IPS DF 6.9 (cell line): ENCODE results near the gene KNDC1.

Experiments used
- DNase-seq: peaks from one replicate; pipeline ENCODE4 v3.0.0-alpha.2; 2013; ENCODE audit warnings: low read depth, low spot score
- H3K27ac ChIP-seq: one replicate; pipeline ENCODE4 v1.5.1; 2013; ENCODE audit warnings: low read length, control low read depth
- H3K27me3 ChIP-seq: 2 replicates; pipeline ENCODE4 v1.6.1; 2013; ENCODE audit warnings: mild to moderate bottlenecking, low read length; ENCODE audit not compliant: control insufficient read depth, insufficient read depth
- H3K36me3 ChIP-seq: 2 replicates; pipeline ENCODE4 v1.6.1; 2013; ENCODE audit warnings: low read length; ENCODE audit not compliant: control insufficient read depth, insufficient read depth
- H3K4me1 ChIP-seq: 2 replicates; pipeline ENCODE4 v1.6.1; 2013; ENCODE audit warnings: low read length; ENCODE audit not compliant: control insufficient read depth, insufficient read depth
- H3K4me3 ChIP-seq: 2 replicates; pipeline ENCODE4 v1.5.1; 2013; ENCODE audit warnings: mild to moderate bottlenecking, low read length
- H3K9me3 ChIP-seq: 2 replicates; pipeline ENCODE4 v1.6.1; 2013; ENCODE audit warnings: low read length, inconsistent platforms; ENCODE audit not compliant: control insufficient read depth, insufficient read depth
- WGBS: extraction: QIAGEN DNeasy Blood & Tissue Kit; methylation state at CpG from one replicate; pipeline ENCODE4 v1.1.7; 2013; ENCODE audit warnings: mixed read lengths, missing lambda C conversion rate; ENCODE audit not compliant: insufficient read length, insufficient coverage; 5-methylcytosine and 5-hydroxymethylcytosine counted together

KNDC1 gene

DNA sequence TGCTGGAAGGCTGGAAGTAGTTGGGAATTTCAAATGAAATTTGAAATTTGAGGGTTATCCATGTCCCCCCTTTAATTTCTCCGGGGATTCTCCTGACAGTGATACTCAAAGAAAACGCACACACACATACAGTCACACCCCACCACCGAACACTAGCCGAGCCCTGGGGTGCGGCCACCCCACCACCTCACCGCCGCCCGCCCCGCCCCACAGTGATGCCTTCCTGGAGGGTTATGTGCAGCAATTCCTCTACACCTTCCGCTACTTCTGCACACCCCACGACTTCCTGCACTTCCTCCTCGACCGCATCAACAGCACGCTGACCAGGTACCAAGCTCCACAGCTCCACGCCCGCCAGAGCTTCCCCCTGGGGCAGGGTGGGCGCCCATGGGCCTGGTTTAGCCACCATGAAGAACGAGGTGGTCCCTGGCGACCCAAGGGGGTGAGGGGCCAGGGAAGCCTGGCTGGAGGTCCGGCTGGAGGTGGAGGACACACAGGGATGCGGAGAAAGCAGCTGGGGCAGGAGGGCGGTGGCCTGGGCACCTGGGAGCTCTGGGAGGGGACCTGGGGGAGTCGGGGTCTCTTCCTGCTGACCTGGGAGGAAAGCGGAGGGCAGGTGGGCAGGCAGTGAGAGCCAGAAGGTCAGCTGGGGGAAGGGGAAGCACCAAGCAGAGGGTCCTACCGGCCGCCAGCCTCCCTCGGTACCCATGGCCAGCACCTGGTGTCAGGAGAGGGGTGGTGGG, 50.5 kb downstream of the KNDC1 start:
- DNase-seq, result no peak
- WGBS, result no CpG with 5 or more reads among the region's 27 CpGs

DNA sequence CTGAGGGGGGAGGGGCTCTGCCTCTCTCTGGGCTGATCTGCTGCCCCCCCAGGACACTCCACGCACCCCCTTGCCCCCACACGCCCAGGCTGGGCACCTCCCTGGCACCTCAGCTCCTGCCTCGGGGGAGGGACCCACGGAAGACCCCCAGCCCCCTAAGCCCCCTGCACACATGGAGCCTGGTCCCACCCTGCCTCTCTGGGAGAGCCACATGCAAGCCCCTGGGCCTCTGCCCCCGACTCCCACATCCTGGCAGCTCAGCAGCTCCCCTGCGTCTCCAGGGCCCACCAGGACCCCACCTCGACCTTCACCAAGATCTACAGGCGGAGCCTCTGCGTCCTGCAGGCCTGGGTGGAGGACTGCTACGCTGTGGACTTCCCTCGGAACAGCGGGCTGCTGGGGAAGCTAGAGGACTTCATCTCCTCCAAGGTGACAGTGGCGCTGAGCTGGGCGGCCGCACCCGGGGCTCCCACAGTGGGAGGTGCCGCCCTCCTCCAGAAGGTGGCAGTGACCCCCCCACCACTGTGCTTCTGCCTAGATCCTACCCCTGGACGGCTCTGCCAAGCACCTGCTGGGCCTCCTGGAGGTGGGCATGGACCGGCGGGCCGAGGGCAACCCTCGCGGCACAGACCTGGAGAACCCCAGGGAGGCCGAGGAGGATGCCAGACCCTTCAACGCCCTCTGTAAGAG, 51.3 kb downstream of the KNDC1 start:
- H3K4me3 ChIP-seq, result no peak overlapping the region
- no peak for DNase-seq
- H3K9me3 ChIP-seq, result no peaks in the 10 kb centered on the region
- no peaks in the 10 kb centered on the region for H3K27me3 ChIP-seq
- no peak overlapping the region for H3K27ac ChIP-seq
- no peaks in the 10 kb centered on the region for H3K4me1 ChIP-seq
- no CpG with 5 or more reads among the region's 25 CpGs for WGBS
- H3K36me3 ChIP-seq, result no peaks in the 10 kb centered on the region

More for the DNA sequence above, 50.5 kb downstream of the KNDC1 start:
- H3K4me3 ChIP-seq, result no peak overlapping the region
- H3K4me1 ChIP-seq, result no peaks in the 10 kb centered on the region
- H3K36me3 ChIP-seq, result no peaks in the 10 kb centered on the region
- H3K27me3 ChIP-seq, result no peaks in the 10 kb centered on the region
- no peak overlapping the region for H3K27ac ChIP-seq
- H3K9me3 ChIP-seq, result no peaks in the 10 kb centered on the region

DNA sequence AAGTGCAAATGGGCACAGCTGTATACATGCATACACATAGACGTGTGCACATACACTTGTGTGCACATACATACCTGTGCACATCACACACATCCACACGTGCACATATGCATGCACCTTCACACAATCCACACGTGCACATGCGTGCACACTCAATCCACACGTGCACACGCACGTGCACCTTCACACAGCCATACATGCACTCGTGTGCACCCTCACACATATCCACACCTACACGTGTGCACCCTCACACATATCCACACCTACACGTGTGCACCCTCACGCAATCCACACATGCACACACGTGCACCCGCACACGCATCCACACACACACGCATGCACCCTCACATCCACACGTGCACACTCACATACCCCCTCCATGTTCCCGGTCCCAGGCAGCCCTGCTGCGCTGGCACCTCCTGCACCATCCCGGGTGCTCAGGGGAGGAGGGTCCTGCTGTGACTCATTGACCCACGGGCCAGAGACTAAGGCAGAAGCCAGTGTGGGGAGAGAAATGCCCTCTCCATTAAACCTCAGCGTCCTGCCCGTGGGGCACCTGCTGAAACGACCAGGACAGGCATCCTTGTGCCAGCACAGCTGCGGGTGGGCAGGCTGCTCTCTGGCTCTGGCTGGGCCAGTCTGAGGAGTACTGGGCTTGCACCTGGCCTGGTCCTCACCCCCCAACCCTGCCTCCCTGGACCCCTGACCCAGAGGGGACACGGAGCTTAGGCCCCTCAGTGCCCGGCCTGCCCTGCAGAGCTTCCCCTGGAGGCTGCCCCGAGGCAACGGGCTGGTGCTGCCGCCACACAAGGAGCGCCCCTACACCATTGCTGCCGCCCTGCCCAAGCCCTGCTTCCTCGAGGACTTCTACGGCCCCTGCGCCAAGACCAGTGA, 52.2 kb downstream of the KNDC1 start:
- no peaks in the 10 kb centered on the region for H3K4me1 ChIP-seq
- no peak overlapping the region for H3K4me3 ChIP-seq
- no peaks in the 10 kb centered on the region for H3K27me3 ChIP-seq
- H3K36me3 ChIP-seq, result no peaks in the 10 kb centered on the region
- no CpG with 5 or more reads among the region's 34 CpGs for WGBS
- no peaks in the 10 kb centered on the region for H3K9me3 ChIP-seq
- DNase-seq, result no peak
- H3K27ac ChIP-seq, result no peak overlapping the region

DNA sequence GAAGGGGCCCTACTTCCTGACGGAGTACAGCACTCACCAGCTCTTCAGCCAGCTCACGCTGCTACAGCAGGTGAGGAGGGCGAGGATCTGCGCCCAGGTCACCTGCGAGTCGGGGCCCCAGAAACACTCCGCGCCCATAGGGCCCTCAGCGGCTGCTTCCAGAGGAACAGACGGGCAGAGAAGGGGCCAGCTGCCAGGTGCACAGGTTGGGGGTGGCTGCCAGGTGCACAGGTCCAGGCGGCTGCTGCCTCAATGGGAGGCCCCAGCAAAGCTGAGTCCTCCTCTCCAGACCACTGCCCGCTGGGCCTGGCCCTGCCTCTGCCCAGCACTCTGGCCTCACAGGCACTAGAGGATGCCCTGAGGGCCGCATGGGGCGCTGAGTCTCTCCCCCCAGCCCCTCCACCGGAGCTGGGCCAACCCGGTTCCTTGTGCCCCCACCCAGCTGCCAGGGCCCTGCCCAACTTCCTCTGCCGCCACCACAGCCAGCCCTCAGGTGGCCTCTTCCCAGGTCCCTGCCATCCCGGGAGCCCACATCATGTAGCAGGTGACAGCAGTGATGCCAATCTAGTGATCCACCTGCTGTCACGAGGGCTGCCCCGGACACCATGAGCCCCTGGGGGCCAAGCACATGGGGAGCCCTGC, 53.0 kb downstream of the KNDC1 start:
- DNase-seq, result no peak
- Histone ChIP-seq H3K4me3 (no peak overlapping the region), H3K36me3 (no peaks in the 10 kb centered on the region), H3K4me1 (no peaks in the 10 kb centered on the region), H3K27ac (no peak overlapping the region), H3K9me3 (no peaks in the 10 kb centered on the region), H3K27me3 (no peaks in the 10 kb centered on the region)
- WGBS, result no CpG with 5 or more reads among the region's 20 CpGs

DNA sequence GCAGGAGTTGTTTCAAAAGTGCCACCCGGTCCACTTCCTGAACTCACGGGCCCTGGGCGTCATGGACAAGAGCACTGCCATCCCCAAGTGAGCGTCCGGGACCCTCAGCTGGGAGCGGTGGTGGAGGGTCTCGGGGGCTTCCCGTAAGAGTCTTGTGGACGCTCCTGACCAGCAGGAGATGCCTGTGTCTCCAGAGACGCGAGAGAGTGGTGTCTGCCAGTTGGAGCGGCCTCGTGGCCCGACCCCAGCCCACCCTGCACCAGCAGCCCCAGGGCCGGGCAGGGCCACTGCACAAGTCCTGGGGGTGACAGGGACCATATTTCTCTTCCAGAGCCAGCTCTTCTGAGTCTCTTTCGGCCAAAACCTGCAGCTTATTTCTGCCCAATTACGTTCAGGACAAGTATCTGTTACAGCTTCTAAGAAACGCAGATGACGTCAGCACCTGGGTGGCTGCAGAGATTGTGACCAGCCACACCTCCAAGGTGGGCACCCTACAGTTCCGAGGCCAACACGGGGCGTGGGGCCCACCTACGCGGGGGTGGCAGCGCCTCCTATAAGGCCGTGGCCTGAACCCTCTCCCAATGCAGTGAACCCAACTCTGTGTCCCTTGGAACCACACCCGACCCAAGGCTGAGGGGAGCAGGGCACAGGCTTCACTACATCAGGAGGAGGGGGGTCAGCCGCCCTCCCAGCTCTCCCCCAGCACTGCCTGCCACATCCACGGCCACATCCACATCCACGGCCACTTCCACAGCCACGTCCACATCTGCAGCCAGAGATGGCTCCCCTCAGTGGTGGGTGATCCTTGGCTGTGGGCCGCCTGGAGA, 53.8 kb downstream of the KNDC1 start:
- Histone ChIP-seq H3K27me3 (no peaks in the 10 kb centered on the region), H3K4me1 (no peaks in the 10 kb centered on the region), H3K9me3 (no peaks in the 10 kb centered on the region), H3K36me3 (no peaks in the 10 kb centered on the region), H3K27ac (no peak overlapping the region), H3K4me3 (no peak overlapping the region)
- no peak for DNase-seq
- WGBS, result no CpG with 5 or more reads among the region's 32 CpGs

DNA sequence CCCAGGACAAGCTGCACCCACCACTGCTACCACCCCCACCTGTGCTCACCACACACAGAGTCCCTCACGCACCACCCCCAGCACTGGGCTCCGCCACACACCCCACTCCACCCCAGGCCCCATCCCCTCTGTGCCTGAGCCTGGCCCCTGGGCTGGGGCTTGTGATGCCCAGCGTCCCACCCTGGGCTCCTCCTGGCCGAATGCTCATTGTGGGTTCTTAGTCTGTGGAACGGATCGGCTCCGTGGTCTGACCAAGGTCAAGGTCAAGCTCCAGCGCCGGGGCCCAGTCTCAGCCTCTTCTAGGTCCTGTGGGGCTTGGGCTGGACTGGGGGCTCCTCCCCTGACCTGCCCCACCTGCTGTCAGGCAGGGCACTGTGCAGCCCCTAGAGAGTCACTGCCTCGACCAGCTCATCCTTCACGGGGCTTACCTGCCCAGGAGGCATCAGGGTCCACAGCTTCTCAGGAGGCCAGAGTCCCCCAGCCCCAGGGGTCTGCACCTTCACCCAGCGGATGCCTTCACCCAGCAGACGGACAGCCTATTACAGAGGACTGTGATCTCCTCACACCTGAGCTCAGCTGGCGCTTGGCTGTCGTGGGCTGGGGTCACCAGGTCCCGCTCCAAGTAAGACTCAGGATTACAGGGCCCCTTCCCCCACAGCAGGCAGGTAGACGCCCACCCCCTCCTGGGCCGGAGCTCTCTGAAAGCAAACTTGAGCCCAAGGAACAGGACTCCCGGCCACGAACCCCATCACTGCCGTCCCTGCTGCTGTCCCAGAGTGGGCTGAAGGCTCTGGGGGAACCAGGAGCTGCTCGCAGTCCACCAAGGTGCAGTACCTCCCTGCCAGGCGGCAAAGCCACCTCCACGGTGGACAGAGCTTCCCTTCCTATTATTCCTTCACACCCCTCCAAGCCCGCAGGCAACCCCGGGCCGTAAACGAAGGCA, 54.7 kb downstream of the KNDC1 start:
- no peak overlapping the region for H3K27ac ChIP-seq
- no CpG with 5 or more reads among the region's 28 CpGs for WGBS
- H3K4me3 ChIP-seq, result no peak overlapping the region
- peaks cover 5% of the 10 kb centered on the region; the same call in 1 of the 2 replicates for H3K4me1 ChIP-seq
- H3K36me3 ChIP-seq, result no peaks in the 10 kb centered on the region
- DNase-seq, result no peak
- no peaks in the 10 kb centered on the region for H3K27me3 ChIP-seq
- H3K9me3 ChIP-seq, result no peaks in the 10 kb centered on the region

DNA sequence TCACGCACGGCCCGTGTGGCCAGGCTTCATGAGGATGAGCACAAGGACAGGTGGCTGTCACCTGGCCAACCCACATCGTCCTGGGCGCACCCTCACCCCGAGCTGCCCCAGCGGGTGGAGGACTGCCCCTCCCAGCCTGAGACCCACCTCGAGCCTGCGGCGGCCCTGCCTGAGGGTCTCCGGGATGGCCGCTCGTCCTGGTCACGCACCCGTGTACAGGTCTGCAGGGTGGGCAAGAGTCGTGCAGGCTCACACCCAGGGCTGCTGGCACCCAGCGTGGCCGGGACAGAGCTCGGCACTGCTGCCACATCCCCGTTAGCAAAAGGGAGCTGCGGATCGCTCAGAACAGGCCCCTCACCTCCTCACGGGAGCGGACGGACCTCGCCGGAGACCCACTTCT, 55.6 kb downstream of the KNDC1 start:
- Histone ChIP-seq H3K36me3 (no peaks in the 10 kb centered on the region), H3K27ac (no peak overlapping the region), H3K9me3 (no peaks in the 10 kb centered on the region), H3K27me3 (no peaks in the 10 kb centered on the region), H3K4me3 (no peak overlapping the region), H3K4me1 (peaks cover 5% of the 10 kb centered on the region; the same call in 1 of the 2 replicates)
- no peak for DNase-seq
- WGBS, result no CpG with 5 or more reads among the region's 27 CpGs

DNA sequence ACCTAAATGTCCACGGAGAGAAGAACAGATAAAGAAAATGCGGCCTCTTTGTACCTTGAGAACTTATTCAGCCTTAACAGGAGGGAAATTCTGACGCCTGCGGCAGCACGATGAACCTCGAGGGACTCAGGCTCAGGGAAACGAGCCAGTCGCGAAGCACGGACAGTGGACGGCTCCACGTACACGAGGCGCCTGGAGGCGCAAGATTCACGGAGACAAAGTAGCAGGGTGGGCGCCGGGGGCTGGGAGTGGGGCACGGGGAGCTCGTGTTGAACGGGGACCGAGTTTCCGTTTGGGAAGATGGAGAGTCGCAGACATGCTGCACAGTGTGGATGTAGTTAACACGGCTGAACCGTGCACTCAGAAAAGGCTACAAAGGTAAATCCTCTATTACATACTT, 56.8 kb downstream of the KNDC1 start:
- no peaks in the 10 kb centered on the region for H3K27me3 ChIP-seq
- WGBS, result no CpG with 5 or more reads among the region's 26 CpGs

More for the DNA sequence above, 56.8 kb downstream of the KNDC1 start:
- H3K4me1 ChIP-seq, result peaks cover 5% of the 10 kb centered on the region; the same call in 1 of the 2 replicates
- no peak for DNase-seq
- no peaks in the 10 kb centered on the region for H3K36me3 ChIP-seq
- no peak overlapping the region for H3K4me3 ChIP-seq
- H3K27ac ChIP-seq, result no peak overlapping the region
- H3K9me3 ChIP-seq, result no peaks in the 10 kb centered on the region
